HG03520 (cell line): Measurements from ENCODE around the gene PPFIA4.

Experiments used
- ATAC-seq: cut with Tn5 transposase; IDR thresholded peaks from one replicate; pipeline ENCODE4 v1.9.1; 2021; ENCODE audit warnings: mild to moderate bottlenecking, moderate library complexity; ENCODE audit not compliant: unreplicated experiment

PPFIA4 gene

DNA sequence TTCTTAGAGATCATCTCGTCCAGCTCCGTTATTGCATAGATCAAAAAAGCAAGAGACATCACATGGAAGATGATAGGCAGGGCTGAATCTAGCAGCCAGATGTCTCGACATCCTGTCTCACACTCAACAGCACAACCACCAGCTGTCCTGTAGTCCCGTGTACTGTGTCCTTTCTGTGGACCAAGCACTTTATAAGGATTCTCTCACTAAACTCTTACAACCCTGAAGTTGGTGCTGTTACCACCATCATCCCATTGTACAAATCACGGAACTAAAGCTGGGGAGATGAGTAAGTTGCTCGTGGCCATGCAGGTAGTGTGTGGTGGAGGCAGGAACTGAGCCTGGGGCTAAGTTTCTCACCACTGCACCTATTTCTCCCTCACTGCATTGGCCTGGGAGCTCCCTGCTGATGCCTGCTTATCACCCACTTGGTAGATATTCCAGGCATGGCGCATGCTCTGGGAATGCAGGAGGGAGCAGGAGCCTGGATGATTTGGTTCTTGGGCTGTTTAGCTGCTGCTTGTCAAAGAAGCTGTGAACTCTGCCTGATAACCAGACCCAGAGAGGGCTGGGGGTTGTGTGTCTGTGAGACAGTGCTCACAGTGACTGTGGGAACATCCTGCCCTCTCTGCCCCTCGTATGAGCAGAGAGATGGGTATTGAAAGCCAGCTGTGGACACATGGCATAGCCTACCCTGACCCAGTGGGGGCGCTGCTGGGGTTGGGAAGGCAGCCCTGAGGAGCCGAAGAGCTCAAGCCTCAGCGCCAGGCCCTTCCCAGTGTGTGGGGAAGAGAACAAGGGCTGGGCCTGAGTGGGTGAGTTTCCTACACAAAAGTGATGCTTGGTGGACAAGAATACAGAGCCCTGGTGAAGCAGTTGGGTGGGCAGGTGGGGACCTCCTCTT lies 13.6 kb downstream of the PPFIA4 start:
- no peak for ATAC-seq

DNA sequence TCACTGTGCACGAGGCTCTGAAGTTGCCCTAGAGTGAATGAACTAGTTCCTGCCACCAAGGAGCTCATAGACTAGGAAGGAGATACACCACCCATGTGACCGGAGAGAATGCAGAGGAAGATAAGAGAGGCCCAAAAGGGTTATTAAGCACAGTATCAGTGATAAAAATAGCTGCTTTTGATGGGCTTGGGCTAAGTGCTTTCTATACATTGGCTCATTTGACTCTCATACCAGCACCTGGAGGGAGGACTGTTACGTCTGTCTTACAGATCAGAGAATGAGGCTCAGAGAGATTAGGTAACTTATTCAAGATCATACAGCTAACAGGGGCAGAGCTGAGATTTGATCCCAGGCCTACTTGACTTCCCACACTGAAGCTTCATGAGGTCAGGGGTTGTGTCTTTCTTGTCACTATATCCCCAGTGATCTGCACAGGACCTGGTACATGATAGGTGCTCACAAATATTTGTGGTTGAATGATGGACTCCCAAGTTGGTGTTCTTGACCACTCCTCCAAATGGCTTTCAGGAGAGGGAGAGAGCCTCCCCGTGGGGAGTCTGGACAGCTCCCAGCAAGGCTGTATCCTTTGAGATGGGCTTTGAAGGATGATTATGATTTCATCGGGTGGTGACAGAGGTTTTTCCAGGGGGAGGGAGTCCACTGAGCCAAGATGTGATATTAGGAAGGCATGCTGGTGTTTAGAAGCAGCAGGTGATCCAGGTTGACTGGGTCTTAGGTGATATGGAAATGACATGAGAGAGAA lies 14.4 kb downstream of the PPFIA4 start:
- ATAC-seq = no peak

DNA sequence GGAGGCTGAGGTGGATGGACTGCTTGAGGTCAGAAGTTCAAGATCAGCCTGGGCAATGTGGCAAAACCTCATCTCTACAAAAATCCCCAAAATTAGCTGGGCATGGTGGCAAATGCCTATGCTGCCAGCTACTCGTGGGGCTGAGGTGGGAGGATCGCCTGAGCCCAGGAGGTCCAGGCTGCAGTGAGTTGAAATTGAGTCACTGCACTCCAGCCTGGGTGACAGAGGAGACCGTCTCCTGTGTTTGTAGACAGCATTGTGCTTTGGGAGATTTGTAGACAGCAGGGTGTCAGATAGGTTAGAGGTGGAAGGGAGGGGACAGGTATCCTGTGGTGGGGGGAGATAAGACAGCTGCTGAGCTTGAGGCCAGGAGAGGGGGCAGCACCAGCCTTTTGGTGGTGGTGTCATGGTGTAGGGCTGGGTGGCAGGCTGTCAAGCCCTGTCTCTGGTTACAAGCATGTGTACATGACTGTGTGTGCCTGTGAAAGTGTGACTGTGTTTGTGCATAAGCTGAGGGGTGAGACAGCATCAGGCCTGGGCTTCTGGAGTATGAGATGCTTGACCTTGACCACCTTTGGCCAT lies 15.2 kb downstream of the PPFIA4 start:
- no peak for ATAC-seq

DNA sequence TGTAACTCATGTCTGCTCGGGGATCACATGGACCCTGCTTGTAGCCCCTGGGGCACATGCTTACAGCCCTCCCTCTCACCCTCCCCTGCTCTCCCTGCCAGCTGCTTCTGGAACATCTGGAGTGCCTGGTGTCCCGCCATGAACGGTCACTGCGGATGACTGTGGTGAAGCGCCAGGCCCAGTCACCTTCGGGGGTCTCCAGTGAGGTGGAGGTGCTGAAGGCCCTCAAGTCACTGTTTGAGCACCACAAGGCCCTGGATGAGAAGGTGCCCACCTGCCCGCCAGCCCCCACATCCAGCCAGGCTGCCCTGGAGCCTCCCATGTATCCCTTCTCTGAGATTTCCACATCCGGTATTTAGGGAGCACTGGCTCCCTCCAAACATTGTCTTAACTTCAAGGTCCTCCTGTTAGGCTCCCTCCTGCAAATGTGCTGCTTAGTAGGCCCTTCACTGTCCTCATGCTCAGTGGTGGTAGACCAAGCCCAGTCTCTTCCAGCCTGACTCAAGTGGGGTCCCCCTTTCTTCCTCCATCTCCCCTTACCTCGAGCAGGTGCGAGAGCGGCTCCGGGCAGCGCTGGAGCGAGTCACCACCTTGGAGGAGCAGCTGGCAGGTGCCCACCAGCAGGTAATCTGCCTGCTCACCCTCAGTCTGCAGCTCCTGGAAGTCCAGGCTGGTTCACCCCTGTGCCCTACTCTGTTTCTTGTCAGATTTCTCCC lies 17.7 kb downstream of the PPFIA4 start:
- ATAC-seq = no peak

DNA sequence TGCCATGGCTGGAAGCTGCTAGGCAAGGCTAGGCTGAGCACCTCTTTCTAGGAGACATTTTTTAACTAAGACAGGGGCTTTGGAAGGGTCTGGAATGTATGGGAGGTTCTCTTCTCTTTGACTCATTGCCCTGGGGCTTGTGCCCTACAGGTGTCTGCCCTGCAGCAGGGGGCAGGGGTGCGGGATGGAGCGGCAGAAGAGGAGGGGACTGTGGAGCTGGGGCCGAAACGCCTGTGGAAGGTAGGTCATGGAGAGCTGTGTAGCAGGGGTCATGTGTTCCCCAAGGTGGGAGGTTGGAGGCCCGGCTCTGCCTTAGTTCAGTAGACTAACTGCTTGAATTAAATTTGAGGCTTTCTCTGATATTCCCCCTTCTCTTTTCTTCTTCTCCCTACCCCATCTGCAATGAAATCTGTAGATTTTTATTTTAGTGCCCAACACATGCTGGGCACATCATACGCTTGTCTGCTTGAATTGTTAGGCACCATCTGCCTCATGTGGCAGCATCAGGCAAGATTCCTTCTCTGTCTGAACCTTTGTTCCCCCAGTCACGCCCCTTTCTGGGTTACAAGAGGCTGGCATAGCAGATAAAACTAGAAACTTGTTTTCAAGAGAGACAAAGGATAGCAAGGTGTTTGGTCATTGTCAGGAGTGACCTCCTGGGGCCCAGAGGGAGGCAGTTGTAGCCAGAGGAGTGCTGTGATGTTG lies 18.4 kb downstream of the PPFIA4 start:
- ATAC-seq = no peak

DNA sequence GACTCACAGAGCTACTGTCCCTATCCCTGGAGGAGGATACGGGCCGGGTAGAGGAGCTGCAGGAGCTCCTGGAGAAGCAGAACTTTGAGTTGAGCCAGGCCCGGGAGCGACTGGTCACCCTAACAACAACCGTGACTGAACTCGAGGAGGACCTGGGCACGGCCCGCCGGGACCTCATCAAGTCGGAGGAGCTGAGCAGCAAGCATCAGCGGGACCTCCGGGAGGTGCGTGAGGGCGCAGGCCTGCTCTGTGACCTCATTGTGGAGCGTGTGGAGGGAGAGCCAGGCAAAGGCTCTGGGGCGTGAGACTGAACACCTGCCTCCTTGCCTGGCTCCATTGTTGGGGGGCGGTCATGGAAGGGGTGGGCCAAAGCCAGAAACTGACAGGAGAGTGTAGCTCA lies 19.0 kb downstream of the PPFIA4 start:
- ATAC-seq = no peak

DNA sequence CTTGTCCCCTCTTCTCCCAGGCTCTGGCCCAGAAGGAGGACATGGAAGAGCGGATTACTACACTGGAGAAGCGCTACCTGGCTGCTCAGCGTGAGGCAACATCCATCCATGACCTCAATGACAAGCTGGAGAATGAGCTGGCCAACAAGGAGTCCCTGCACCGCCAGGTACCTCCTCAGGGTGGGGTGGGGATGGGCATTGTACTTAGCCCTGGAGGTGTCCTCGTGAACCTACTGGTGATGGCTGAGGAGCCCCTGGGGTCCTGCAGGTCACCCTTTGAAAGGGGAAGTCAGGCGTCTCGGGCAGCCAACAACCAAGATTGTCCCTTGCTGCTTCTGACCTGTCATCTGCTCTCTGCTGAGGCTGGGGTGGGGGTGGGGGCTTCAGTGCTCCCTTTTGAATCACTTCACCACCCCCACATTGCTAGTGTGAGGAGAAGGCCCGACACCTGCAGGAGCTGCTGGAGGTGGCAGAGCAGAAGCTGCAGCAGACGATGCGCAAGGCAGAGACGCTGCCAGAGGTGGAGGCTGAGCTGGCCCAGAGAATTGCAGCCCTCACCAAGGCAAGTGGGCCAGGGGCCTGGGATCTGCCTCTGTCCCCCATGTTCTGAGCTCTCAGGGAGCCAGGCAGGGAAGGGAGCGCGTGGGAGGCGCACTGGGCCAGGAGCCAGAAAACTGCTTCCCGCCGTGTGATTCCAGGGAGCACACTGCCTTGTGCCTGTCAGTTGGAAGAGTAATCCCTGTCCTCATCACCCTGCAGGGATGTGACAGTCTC lies 19.7 kb downstream of the PPFIA4 start:
- ATAC-seq = no peak

DNA sequence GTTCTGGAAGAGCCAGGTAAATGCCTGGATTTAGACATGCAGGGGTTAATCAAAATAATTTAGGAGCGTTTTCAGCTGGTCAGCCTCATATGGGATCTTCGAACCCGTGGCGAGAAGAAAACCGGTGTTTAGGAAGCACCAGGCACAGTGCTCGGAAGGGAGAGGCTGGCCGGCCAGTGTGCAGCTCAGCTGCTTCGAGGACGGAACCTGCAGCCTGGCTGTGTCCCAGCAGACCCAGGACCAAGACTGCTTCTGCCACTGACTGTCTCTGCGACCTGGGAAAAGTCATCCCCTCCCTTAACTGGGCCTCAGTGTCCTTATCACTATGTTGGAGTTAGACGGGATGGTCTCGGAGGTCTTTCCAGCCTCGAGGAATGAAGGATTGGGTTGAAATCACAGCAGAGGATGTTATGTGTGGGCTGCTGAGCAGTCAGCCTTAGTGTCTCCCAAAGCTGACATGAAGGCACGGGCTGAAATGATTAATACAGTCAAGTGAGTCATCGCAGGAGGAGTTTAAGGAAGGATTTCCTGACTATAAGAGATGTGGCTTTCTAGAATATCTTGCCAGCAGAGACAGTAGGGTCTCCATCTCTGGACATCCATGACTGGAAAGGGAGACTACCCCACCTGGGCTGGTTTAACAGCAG lies 20.8 kb downstream of the PPFIA4 start:
- no peak for ATAC-seq

DNA sequence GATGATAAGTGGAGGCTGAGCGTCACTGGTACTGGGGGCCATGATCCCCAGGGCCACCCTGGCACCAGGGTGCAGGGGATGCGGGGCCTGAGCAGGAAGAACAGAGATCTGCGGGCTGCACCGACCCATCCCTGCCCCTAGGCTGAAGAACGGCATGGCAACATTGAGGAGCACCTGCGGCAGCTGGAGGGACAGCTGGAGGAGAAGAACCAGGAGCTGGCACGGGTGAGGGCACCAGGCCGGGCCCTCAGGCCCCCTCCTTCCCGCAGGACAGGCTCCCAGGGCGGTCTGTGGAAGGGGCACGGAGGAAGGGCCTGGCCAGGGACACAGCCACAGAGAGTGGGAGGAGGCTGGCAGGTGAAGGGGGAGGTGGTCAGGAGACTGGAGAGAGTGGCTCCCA lies 21.8 kb downstream of the PPFIA4 start:
- no peak for ATAC-seq

DNA sequence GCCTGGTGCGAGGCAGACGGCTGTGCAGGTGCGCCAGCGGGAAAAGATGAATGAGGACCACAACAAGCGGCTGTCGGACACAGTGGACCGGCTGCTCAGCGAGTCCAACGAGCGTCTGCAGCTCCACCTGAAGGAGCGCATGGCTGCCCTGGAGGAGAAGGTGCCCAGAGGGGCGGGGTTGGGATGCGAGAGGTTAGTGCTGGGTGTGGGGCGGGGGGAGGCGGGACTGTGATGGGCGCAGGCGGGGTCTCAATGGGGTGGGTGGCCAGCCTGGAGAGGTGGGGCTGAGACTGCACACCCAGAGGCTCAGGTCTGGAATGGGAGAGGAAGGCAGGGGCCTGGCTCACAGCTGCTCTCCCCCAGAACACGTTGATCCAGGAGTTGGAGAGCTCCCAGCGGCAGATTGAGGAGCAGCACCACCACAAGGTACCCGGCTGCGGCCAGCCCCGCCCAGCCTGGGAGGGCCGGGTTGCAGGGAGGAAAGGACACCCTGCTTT lies 22.3 kb downstream of the PPFIA4 start:
- no peak for ATAC-seq

DNA sequence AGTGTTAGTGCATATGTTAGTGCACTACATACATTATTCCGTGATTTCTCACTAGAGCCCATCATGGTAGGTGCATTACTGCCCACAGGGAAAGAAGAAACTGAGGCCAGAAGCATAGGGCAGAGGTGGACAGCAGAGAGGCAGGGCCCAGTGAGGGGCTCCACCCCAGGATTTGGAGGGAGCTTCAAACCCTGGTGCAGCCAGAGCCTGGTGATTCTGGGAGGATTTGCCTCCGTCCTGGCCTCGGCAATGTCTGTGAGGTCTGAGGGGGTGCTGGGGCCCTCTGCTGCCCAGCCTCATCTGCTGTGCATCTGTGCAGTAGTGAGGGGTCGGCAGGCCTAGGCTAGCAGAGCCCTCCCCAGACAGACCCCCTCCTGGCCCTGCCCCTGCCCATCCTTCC lies 22.8 kb downstream of the PPFIA4 start:
- no peak for ATAC-seq

DNA sequence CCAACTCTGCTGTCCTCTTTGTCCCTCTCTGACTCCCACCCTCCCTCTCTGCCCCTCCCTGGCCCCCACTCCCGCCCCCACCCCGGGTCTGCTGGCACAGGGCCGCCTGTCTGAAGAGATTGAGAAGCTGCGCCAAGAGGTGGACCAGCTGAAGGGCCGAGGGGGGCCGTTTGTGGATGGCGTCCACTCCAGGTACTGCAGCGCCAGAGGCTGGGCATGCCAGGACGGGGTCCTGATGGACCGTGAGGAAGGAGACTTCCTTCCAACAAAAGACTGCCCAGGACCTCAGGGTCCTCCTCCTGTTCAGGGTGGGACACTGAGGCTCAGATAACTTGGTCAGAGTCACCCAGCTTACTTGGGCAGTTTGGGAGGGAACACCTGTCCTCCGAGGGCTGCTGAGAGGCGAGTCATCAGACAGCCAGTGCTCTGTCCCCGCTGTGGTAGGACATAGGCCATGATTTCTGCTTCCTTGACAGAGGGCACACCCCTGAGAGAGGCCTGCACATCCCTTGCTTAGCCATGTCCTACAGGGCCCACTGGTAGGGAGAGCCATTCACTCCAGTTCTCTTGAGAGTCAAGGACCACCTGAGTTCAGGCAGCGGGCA lies 23.4 kb downstream of the PPFIA4 start:
- no peak for ATAC-seq

DNA sequence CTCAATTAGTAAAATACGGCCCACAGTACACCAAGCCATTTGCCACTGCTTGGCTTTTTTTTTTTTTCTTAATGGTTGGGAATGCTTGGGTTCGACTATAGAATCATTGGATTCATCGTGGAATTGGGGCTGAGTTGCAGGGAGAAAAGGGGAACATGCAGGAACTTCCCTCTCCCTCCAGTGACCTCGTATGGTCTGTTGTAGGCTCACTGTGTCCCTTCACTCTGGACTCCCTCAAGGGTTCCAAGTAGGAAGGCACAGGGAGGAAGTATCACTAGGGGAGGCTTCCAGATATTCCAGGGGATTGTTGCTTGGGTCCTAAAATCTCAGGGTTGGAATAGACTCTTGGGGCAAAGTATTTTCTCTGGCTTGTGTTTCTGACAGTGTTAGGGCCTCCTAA lies 24.5 kb downstream of the PPFIA4 start:
- ATAC-seq = no peak

DNA sequence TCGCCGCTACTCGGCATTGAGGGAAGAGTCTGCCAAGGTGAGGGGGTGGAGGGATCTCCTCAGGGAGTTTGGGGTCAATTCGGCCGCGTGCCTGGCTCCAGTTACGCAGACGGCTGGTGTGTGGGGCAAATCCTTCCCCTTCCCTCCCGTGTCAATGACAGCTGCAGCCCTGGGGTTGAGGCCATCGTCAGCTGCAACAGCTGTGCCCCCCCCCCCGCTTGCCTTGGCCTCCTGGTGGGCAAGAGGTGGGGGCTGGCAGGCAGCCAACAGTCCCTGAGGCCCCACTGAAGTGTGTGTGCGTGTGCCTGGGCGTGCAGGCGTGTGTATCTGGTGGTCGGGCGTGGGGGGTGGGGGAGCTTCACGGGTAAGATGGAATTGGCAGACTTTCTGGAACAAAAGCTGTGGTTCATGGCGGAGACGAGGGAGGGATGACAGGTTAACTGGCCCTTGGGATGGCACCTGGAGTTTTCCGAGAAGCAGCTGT lies 25.6 kb downstream of the PPFIA4 start:
- no peak for ATAC-seq

DNA sequence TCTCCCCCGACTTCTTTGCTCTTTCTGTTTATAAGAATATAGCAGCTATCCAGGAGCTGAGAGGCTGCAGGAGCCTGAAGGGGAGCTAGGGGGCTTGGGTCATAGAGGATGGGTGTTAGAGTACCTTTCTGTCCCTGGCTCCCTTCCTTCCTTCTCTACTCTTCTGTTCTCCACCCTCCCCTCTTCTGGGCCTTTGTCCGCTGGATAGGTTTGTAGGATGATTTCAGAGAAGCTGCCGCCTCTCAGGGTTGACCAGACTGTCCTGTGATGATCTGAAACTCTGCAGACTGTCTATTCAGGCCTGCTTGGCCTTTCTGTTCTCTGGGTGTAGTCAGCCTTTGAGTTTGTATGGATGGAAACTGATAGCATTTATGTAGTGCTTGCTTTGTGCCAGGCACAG lies 26.3 kb downstream of the PPFIA4 start:
- no peak for ATAC-seq

DNA sequence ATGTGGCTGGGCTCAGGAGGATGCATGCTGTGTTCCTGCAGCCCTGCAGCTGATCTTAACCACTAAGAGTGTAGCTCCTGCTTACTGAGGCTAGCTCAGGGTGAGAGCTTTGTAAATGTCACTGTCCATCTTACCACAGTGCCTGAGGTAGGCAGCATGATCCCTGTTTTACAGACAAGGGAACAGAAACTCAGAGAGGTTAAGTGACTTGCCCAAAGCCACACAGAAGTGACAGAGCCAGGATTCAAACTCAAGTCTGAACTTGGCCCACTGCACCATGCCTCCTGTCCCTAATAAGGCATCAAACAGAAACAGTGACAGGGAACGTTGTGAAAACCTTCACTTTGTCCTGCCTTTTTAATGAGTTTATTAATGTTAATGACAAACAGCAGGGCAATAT lies 27.9 kb downstream of the PPFIA4 start:
- ATAC-seq = no peak

DNA sequence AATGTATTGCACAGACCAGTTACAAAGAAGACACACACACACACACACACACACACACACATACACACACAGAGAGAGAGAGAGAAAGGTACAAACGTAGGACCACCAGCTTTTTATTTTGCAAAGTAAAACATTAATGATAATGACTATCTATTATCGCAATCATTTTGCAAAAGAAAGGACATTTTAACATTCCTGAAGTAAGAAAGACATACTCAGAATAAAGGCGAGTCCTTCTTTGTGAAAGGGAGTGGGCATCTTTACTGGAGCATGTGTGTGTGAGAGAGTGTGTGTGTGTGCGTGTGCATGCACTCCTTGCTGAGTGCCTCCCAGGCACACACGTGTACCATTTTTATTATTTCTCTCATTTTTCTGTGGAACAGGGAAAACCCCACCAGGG lies 28.4 kb downstream of the PPFIA4 start:
- no peak for ATAC-seq

DNA sequence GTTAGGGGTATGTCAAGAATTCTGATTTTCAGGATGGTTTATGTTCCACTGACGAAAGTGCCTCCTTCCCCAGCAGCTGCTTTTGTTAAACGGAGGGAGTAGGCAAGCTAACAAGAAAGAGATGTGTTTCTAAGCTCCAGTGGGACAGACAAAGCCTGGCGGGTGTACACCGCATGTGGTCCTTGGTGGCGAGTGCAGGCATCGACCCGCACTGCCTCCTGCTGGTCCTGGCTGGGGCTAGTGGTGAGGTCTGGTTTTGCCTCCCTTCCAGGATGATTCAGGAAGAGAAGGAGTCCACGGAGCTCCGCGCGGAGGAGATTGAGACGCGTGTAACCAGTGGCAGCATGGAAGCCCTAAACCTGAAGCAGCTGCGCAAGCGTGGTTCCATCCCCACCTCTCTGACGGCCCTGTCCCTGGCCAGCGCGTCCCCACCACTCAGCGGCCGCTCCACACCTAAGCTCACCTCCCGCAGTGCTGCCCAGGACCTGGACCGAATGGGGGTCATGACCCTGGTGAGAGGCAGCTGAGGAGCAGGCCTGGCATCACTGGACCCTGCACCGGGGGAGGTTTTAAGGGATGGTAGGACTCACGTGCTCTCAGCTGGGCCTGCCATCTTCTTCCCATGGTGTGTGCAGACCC lies 29.0 kb downstream of the PPFIA4 start:
- no peak for ATAC-seq
